GM12878 (cell line): Measurements from ENCODE around the gene CCDC63. TPM values are rescaled to one million over a fixed set of nuclear protein-coding genes. Genes with fewer than 3 reads are reported as not detected.

Source experiments
- BCL11A ChIP-seq: IDR thresholded peaks from 2 replicates; pipeline ENCODE4 v1.6.1; 2011; ENCODE audit warnings: low read depth, low read length
- BHLHE40 ChIP-seq, 2 experiments: fragments of 450-650 bp in 1 of 2; IDR thresholded peaks; 2 replicates each; pipeline ENCODE4 v1.6.1; 2011 to 2017; ENCODE audit warnings: low read depth in 2 of 2, borderline replicate concordance in 1 of 2, improper control_type of control experiment in 1 of 2, low read length in 1 of 2, mild to moderate bottlenecking in 1 of 2
- FOS ChIP-seq: IDR thresholded peaks from 3 replicates; pipeline ENCODE4 v1.6.1; 2011; ENCODE audit warnings: borderline replicate concordance; ENCODE audit not compliant: insufficient read length; ENCODE audit errors: extremely low read depth
- RAD21 ChIP-seq: IDR thresholded peaks from 2 replicates; pipeline ENCODE4 v1.6.1; 2011; ENCODE audit warnings: mild to moderate bottlenecking, low read depth, low read length, moderate library complexity; ENCODE audit not compliant: insufficient read depth
- RFX5 ChIP-seq: IDR thresholded peaks from 2 replicates; pipeline ENCODE4 v1.6.1; 2011; ENCODE audit warnings: low read depth, low read length, improper control_type of control experiment
- SPI1 ChIP-seq: IDR thresholded peaks from 2 replicates; pipeline ENCODE4 v1.6.1; 2011; ENCODE audit warnings: low read depth, mild to moderate bottlenecking, low read length, moderate library complexity, borderline replicate concordance; ENCODE audit not compliant: insufficient read depth
- ZNF217 ChIP-seq: fragments of 450-650 bp; IDR thresholded peaks from 2 replicates; pipeline ENCODE4 v1.6.1; 2017; ENCODE audit warnings: antibody characterized with exemption, mild to moderate bottlenecking
- polyA plus RNA-seq, 11 experiments: library from polyadenylated mRNA; depleted of rRNA in 4 of 11; unstranded in 6 of 11; stranded (reverse) in 5 of 11; fragments of >200 nt; fragmentation: Nextera tagmentation in 4 of 11; fragmentation: Illumina TruSeq in 1 of 11; extraction: Ambion mirVana in 4 of 11; extraction: Trizol in 1 of 11; gene quantifications; 1 replicate in 1 of 11; 2 replicates in 10 of 11; pipeline versions ENCODE4 v1.2.1 to v1.2.3, GENCODE V29; 2011 to 2016; ENCODE audit warnings: inconsistent platforms in 2 of 11, missing spikeins in 2 of 11, low read depth in 1 of 11
- total RNA-seq, 4 experiments: library from RNA; depleted of rRNA in 3 of 4; stranded (reverse); fragments of >200 nt in 3 of 4; fragmentation: Illumina TruSeq in 1 of 4; extraction: Trizol in 1 of 4; gene quantifications; 2 replicates each; pipeline versions ENCODE4 v1.2.1 to v1.2.3, GENCODE V29; 2013 to 2021
- TF ChIP-seq, protein P1 (sequence below): fragments of 450-650 bp; formaldehyde crosslinking; IDR thresholded peaks from 2 replicates; pipeline ENCODE4 v1.4.0; 2022; ENCODE audit warnings: mild to moderate bottlenecking, moderate library complexity
- TF ChIP-seq, protein P2 (sequence below): fragments of 450-650 bp; IDR thresholded peaks from 2 replicates; pipeline ENCODE4 v1.6.1; 2017; ENCODE audit warnings: low read depth, mild to moderate bottlenecking, moderate library complexity
- TF ChIP-seq, protein P3 (sequence below): IDR thresholded peaks from 2 replicates; pipeline ENCODE4 v1.6.1; 2012; ENCODE audit warnings: low read length, inconsistent platforms
- TF ChIP-seq, protein P4 (sequence below): IDR thresholded peaks from 2 replicates; pipeline ENCODE4 v1.6.1; 2012; ENCODE audit warnings: low read depth, low read length, improper control_type of control experiment
- TF ChIP-seq, protein P5 (sequence below): fragments of 450-650 bp; IDR thresholded peaks from 2 replicates; pipeline ENCODE4 v1.6.1; 2016; ENCODE audit warnings: mild to moderate bottlenecking, moderate library complexity, borderline replicate concordance
- TF ChIP-seq, protein P6 (sequence below): fragments of 450-650 bp; IDR thresholded peaks from 2 replicates; pipeline ENCODE4 v1.6.1; 2017; ENCODE audit warnings: mild to moderate bottlenecking, low read depth, inconsistent platforms; ENCODE audit not compliant: poor library complexity, severe bottlenecking

Gene CCDC63
- total and polyA plus RNA-seq, 10 of the 15 experiments (the other 5 are each of a cell fraction or from before 2014, with no cell fraction given), result not detected

DNA sequence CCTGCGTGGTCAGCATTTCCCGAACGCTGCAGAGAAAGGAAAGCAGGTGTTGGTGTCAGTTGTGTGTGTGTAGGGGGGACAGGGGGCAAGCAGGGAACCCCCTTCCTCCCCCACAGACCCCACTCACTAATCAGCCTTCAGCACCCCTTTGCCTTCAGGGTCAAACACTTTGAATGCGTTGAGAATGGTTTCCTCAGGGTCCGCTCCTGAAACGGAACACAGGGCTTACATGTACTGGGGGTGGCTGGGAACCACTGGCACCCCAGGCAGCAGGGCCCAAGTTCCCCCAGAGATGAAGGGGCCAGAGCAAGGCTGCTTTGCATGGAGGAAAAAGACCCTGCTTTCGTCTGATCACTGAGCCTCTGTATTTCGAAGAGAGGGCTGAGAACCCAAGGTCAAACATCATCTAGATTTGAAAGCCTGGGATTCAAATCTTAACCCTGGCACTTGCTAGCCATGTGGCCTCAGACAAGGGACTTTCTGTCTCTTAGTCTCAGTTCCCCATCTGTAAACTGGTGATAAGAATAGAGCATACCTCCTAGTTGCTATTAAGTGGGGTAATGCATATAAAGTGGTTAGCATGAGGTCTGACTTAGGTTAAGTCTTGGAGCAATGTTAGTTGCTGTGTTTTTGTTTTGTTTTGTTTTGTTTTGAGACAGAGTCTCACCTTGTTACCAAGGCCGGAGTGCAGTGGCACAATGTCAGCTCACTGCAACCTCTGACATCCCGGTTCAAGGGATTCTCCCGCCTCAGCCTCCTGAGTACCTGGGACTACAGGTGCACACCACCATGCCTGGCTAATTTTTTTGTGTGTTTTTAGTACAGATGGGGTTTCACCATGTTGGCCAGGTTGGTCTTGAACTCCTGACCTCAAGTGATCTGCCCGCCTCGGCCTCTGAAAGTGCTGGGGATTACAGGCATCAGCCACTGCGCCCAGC is 66.6 kb downstream of the CCDC63 start (continued):
- TF ChIP-seq, protein P1, sequence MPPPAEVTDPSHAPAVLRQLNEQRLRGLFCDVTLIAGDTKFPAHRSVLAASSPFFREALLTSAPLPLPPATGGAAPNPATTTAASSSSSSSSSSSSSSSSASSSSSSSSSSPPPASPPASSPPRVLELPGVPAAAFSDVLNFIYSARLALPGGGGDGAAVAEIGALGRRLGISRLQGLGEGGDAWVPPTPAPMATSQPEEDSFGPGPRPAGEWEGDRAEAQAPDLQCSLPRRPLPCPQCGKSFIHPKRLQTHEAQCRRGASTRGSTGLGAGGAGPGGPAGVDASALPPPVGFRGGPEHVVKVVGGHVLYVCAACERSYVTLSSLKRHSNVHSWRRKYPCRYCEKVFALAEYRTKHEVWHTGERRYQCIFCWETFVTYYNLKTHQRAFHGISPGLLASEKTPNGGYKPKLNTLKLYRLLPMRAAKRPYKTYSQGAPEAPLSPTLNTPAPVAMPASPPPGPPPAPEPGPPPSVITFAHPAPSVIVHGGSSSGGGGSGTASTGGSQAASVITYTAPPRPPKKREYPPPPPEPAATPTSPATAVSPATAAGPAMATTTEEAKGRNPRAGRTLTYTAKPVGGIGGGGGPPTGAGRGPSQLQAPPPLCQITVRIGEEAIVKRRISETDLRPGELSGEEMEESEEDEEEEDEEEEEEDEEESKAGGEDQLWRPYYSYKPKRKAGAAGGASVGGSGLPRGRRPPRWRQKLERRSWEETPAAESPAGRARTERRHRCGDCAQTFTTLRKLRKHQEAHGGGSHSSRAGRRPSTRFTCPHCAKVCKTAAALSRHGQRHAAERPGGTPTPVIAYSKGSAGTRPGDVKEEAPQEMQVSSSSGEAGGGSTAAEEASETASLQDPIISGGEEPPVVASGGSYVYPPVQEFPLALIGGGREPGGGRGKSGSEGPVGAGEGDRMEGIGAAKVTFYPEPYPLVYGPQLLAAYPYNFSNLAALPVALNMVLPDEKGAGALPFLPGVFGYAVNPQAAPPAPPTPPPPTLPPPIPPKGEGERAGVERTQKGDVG, result no peak
- TF ChIP-seq BHLHE40 (IDR thresholded peaks at IDR 0.05; ENCODE audit: borderline replicate concordance in 1 of 2, low read depth in 2 of 2, low read length in 1 of 2) (peak; percentile 45 to 70; a peak in 3 of 4 replicates), ZNF217 (peak; percentile 69), RAD21 (no peak), FOS (no peak), SPI1 (peak; percentile 99), BCL11A (peak; percentile 84), RFX5 (no peak)
- TF ChIP-seq, protein P2, sequence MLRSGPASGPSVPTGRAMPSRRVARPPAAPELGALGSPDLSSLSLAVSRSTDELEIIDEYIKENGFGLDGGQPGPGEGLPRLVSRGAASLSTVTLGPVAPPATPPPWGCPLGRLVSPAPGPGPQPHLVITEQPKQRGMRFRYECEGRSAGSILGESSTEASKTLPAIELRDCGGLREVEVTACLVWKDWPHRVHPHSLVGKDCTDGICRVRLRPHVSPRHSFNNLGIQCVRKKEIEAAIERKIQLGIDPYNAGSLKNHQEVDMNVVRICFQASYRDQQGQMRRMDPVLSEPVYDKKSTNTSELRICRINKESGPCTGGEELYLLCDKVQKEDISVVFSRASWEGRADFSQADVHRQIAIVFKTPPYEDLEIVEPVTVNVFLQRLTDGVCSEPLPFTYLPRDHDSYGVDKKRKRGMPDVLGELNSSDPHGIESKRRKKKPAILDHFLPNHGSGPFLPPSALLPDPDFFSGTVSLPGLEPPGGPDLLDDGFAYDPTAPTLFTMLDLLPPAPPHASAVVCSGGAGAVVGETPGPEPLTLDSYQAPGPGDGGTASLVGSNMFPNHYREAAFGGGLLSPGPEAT, result peak; percentile 100
- TF ChIP-seq, protein P3, sequence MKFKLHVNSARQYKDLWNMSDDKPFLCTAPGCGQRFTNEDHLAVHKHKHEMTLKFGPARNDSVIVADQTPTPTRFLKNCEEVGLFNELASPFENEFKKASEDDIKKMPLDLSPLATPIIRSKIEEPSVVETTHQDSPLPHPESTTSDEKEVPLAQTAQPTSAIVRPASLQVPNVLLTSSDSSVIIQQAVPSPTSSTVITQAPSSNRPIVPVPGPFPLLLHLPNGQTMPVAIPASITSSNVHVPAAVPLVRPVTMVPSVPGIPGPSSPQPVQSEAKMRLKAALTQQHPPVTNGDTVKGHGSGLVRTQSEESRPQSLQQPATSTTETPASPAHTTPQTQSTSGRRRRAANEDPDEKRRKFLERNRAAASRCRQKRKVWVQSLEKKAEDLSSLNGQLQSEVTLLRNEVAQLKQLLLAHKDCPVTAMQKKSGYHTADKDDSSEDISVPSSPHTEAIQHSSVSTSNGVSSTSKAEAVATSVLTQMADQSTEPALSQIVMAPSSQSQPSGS, result peak; percentile 78
- TF ChIP-seq, protein P4, sequence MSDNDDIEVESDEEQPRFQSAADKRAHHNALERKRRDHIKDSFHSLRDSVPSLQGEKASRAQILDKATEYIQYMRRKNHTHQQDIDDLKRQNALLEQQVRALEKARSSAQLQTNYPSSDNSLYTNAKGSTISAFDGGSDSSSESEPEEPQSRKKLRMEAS, result peak; percentile 73; the same call in 1 of the 2 replicates
- TF ChIP-seq, protein P5, sequence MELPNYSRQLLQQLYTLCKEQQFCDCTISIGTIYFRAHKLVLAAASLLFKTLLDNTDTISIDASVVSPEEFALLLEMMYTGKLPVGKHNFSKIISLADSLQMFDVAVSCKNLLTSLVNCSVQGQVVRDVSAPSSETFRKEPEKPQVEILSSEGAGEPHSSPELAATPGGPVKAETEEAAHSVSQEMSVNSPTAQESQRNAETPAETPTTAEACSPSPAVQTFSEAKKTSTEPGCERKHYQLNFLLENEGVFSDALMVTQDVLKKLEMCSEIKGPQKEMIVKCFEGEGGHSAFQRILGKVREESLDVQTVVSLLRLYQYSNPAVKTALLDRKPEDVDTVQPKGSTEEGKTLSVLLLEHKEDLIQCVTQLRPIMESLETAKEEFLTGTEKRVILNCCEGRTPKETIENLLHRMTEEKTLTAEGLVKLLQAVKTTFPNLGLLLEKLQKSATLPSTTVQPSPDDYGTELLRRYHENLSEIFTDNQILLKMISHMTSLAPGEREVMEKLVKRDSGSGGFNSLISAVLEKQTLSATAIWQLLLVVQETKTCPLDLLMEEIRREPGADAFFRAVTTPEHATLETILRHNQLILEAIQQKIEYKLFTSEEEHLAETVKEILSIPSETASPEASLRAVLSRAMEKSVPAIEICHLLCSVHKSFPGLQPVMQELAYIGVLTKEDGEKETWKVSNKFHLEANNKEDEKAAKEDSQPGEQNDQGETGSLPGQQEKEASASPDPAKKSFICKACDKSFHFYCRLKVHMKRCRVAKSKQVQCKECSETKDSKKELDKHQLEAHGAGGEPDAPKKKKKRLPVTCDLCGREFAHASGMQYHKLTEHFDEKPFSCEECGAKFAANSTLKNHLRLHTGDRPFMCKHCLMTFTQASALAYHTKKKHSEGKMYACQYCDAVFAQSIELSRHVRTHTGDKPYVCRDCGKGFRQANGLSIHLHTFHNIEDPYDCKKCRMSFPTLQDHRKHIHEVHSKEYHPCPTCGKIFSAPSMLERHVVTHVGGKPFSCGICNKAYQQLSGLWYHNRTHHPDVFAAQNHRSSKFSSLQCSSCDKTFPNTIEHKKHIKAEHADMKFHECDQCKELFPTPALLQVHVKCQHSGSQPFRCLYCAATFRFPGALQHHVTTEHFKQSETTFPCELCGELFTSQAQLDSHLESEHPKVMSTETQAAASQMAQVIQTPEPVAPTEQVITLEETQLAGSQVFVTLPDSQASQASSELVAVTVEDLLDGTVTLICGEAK, result peak; percentile 27; the same call in 1 of the 2 replicates
- TF ChIP-seq, protein P6, sequence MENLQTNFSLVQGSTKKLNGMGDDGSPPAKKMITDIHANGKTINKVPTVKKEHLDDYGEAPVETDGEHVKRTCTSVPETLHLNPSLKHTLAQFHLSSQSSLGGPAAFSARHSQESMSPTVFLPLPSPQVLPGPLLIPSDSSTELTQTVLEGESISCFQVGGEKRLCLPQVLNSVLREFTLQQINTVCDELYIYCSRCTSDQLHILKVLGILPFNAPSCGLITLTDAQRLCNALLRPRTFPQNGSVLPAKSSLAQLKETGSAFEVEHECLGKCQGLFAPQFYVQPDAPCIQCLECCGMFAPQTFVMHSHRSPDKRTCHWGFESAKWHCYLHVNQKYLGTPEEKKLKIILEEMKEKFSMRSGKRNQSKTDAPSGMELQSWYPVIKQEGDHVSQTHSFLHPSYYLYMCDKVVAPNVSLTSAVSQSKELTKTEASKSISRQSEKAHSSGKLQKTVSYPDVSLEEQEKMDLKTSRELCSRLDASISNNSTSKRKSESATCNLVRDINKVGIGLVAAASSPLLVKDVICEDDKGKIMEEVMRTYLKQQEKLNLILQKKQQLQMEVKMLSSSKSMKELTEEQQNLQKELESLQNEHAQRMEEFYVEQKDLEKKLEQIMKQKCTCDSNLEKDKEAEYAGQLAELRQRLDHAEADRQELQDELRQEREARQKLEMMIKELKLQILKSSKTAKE, result peak; percentile 93
